Activated T-cell treated with anti-CD3 and anti-CD28 coated beads, Interleukin-2, amount 50 U/mL, for 24 hours (primary cell): ENCODE results near the gene OASL.

ENCODE experiments used
- DNase-seq: peaks from one replicate; pipeline ENCODE4 v3.0.0-alpha.2; 2020
- H3K27ac Mint-ChIP-seq: 2 replicates; pipeline ENCODE4 v1.8.0; 2020; ENCODE audit warnings: mild to moderate bottlenecking, mixed read lengths
- H3K27me3 Mint-ChIP-seq: 2 replicates; pipeline ENCODE4 v1.8.0; 2020; ENCODE audit warnings: mixed read lengths
- H3K36me3 Mint-ChIP-seq: 2 replicates; pipeline ENCODE4 v1.8.0; 2020; ENCODE audit warnings: low read depth, mixed read lengths
- H3K4me1 Mint-ChIP-seq: 2 replicates; pipeline ENCODE4 v1.8.0; 2020; ENCODE audit warnings: low read depth, mixed read lengths
- H3K4me3 Mint-ChIP-seq: 2 replicates; pipeline ENCODE4 v1.8.0; 2020; ENCODE audit warnings: mild to moderate bottlenecking, moderate library complexity, mixed read lengths
- H3K9me3 Mint-ChIP-seq: 2 replicates; pipeline ENCODE4 v1.8.0; 2020; ENCODE audit warnings: mixed read lengths

Gene OASL

GRCh38 chr12:120979862-120980696 is 59.0 kb downstream of the OASL start:
- Mint-ChIP-seq H3K4me1 (no peaks in the 10 kb centered on the region), H3K36me3 (no peaks in the 10 kb centered on the region), H3K27ac (no peak overlapping the region), H3K9me3 (no peaks in the 10 kb centered on the region), H3K27me3 (no peaks in the 10 kb centered on the region), H3K4me3 (no peak overlapping the region)
- DNase-seq, result no peak

DNA sequence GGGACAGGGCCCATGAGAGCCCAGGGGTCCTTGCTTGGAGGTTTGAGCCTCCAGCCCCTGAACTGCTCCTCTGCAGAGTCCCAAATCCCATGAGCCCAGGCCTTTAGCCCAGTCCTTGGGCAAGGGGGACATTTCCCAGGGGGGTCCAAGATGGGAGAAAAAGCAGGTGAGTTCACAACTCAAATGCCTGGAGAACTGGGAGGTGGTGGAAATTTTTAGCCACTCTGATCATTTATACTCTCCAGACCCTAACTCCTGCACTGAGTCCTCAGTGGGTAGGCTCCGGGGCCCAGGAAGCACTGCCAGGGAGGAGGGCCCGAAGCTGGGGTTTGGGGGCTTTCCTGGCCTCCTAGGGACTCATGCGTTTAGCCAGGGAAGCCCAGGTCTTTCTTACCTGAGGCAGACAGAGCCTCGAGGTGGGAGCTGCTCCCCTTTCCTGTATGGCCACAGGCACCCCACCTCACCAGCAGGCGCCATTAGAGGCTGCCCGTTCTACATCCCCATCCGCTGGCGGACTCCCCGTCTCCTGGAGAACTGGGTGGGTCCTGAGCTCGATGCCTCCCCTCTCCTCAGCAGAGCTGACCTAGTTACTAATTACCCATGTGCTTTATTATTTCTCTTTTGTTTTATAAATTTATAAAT is 59.7 kb downstream of the OASL start:
- H3K36me3 Mint-ChIP-seq, result no peaks in the 10 kb centered on the region
- H3K4me3 Mint-ChIP-seq, result no peak overlapping the region
- H3K4me1 Mint-ChIP-seq, result no peaks in the 10 kb centered on the region
- H3K27ac Mint-ChIP-seq, result no peak overlapping the region
- no peaks in the 10 kb centered on the region for H3K27me3 Mint-ChIP-seq
- H3K9me3 Mint-ChIP-seq, result no peaks in the 10 kb centered on the region
- no peak for DNase-seq

- Mint-ChIP-seq H3K4me3 (no peak within 1 kb of the TSS), H3K9me3 (no peaks in the 10 kb centered on the region), H3K27me3 (no peaks in the 10 kb centered on the region), H3K4me1 (no peaks in the 10 kb centered on the region), H3K36me3 (no peaks in the 10 kb centered on the region), H3K27ac (no peak within 1 kb of the TSS)
- no peak for DNase-seq
Observed at GRCh38 chr12:120978296-120979219, 60.5 kb downstream of the OASL start, which contains the start of gene HNF1A. Gene HNF1A (plus strand): TSS chr12:120978543. CDS start chr12:120978769, 226 bp downstream.

- no peaks in the 10 kb centered on the region for H3K27me3 Mint-ChIP-seq
- no peaks in the 10 kb centered on the region for H3K9me3 Mint-ChIP-seq
- H3K27ac Mint-ChIP-seq, result no peak overlapping the region
- no peaks in the 10 kb centered on the region for H3K4me1 Mint-ChIP-seq
- H3K4me3 Mint-ChIP-seq, result no peak overlapping the region
- DNase-seq, result no peak
- H3K36me3 Mint-ChIP-seq, result no peaks in the 10 kb centered on the region
Observed at GRCh38 chr12:120977531-120978295, 61.3 kb downstream of the OASL start.

GRCh38 chr12:120972870-120973543 is 66.0 kb downstream of the OASL start:
- H3K36me3 Mint-ChIP-seq, result no peaks in the 10 kb centered on the region
- H3K4me1 Mint-ChIP-seq, result peaks cover 4% of the 10 kb centered on the region
- no peaks in the 10 kb centered on the region for H3K27me3 Mint-ChIP-seq
- DNase-seq, result no peak
- no peak overlapping the region for H3K27ac Mint-ChIP-seq
- no peaks in the 10 kb centered on the region for H3K9me3 Mint-ChIP-seq
- H3K4me3 Mint-ChIP-seq, result no peak overlapping the region

- no peaks in the 10 kb centered on the region for H3K27me3 Mint-ChIP-seq
- H3K4me1 Mint-ChIP-seq, result peaks cover 4% of the 10 kb centered on the region
- H3K9me3 Mint-ChIP-seq, result no peaks in the 10 kb centered on the region
- no peak overlapping the region for H3K4me3 Mint-ChIP-seq
- no peaks in the 10 kb centered on the region for H3K36me3 Mint-ChIP-seq
- peak; percentile 36 for DNase-seq
- H3K27ac Mint-ChIP-seq, result no peak overlapping the region
Observed at GRCh38 chr12:120971299-120972180, 67.5 kb downstream of the OASL start.

GRCh38 chr12:120970310-120970709 is 68.7 kb downstream of the OASL start:
- no peak overlapping the region for H3K27ac Mint-ChIP-seq
- H3K4me3 Mint-ChIP-seq, result no peak overlapping the region
- no peaks in the 10 kb centered on the region for H3K36me3 Mint-ChIP-seq
- H3K9me3 Mint-ChIP-seq, result no peaks in the 10 kb centered on the region
- peaks cover 4% of the 10 kb centered on the region for H3K4me1 Mint-ChIP-seq
- no peaks in the 10 kb centered on the region for H3K27me3 Mint-ChIP-seq
- no peak for DNase-seq
